ENCODE results near the gene BORCS8. TPM values are rescaled to one million over a fixed set of nuclear protein-coding genes. Genes with fewer than 3 reads are reported as not detected.

BORCS8 gene
- total RNA-seq, 4 donors from 2014 or later: 17.2 to 32.2 (median 22.1) TPM

DNA sequence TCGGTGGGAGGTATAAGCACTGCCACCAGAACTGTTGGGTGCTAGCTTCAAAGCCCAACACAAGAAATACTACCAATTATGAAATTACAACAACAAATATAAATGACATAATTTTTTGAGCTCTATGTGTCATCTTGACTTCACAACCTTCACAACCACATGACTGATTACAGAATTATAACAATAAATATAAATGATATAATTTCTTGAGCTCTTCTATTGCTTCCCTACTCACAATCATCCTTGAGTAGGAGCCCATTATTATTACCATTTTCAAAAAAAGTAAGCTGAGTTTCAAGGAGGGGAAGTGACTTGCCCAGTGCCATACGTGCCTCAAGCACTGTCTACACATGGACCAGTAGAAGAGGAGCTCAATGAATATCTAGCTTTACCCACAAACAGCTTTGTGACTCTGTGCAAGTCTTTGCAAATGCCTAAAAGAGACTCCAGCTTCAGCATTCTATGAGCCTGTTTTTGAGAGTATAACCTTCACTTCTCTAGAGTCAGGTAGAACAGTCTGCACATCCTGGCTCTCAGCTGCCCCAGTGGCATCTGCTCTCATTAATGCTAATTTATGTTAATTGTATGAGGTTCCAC, 42.4 kb upstream of the BORCS8 start:
- no peak for DNase-seq
- Histone ChIP-seq H3K4me3 (no peak overlapping the region), H3K27me3 (no peaks in the 10 kb centered on the region), H3K27ac (no peak overlapping the region), H3K36me3 (no peaks in the 10 kb centered on the region), H3K9me3 (peaks cover 0 to 21% (median 7%) of the 10 kb centered on the region in 4 donors), H3K4me1 (no peaks in the 10 kb centered on the region)
- no peak for TF ChIP-seq POLR2A (IDR thresholded peaks at IDR 0.05)
- TF ChIP-seq, protein P1, sequence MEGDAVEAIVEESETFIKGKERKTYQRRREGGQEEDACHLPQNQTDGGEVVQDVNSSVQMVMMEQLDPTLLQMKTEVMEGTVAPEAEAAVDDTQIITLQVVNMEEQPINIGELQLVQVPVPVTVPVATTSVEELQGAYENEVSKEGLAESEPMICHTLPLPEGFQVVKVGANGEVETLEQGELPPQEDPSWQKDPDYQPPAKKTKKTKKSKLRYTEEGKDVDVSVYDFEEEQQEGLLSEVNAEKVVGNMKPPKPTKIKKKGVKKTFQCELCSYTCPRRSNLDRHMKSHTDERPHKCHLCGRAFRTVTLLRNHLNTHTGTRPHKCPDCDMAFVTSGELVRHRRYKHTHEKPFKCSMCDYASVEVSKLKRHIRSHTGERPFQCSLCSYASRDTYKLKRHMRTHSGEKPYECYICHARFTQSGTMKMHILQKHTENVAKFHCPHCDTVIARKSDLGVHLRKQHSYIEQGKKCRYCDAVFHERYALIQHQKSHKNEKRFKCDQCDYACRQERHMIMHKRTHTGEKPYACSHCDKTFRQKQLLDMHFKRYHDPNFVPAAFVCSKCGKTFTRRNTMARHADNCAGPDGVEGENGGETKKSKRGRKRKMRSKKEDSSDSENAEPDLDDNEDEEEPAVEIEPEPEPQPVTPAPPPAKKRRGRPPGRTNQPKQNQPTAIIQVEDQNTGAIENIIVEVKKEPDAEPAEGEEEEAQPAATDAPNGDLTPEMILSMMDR (IDR thresholded peaks at IDR 0.05): no peak

DNA sequence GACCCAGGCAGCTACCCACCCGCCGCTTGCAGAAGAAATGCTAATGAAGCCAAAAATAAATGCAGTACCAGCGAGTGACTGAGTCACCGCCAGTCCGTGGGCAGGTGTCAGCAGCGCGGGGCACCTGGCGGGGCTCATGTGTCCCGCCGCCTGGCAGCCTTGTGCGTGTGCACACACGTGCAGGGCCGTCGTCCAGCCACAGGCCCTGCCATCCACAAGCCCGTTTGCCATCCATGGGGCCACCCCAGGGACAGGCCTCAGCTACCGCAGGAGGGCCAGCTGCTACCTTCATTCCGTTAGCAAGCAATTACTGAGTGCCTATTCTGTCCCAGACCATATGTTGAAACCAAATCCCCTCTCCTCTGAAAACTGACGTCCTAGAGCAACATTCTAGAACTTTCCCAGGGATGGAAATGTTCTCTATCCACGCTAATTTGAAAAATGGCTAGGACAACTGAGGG, 40.3 kb upstream of the BORCS8 start:
- no peak overlapping the region for H3K4me3 ChIP-seq
- H3K9me3 ChIP-seq: peaks cover 0 to 21% (median 7%) of the 10 kb centered on the region in 4 donors
- no peak for DNase-seq
- no peaks in the 10 kb centered on the region for H3K27me3 ChIP-seq
- TF ChIP-seq, protein P1 (IDR thresholded peaks at IDR 0.05): no peak
- TF ChIP-seq POLR2A (IDR thresholded peaks at IDR 0.05): no peak
- H3K36me3 ChIP-seq: no peaks in the 10 kb centered on the region
- H3K4me1 ChIP-seq: no peaks in the 10 kb centered on the region
- H3K27ac ChIP-seq: no peak overlapping the region

DNA sequence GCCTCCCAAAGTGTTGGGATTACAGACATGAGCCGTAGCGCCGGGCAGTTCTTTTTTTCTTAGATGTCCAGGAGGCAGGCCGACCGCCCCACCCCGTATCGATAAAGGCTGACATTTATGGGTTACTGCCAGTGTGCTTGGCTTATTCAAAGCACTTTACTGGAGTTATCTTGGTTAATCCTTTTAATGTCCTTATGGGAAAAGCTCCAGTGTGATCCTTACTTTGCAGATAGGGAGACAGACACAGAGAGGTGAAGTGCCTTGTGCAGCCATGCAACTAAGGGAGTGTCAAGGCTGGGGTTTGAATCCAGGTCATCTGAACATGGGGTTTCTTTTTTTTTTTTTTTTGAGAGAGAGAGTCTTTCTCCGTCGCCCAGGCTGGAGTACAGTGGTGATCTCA, 39.0 kb upstream of the BORCS8 start:
- DNase-seq: no peak
- Histone ChIP-seq H3K9me3 (peaks cover 0 to 21% (median 7%) of the 10 kb centered on the region in 4 donors), H3K27ac (no peak overlapping the region), H3K36me3 (no peaks in the 10 kb centered on the region), H3K27me3 (no peaks in the 10 kb centered on the region), H3K4me1 (no peaks in the 10 kb centered on the region), H3K4me3 (no peak overlapping the region)
- TF ChIP-seq POLR2A (IDR thresholded peaks at IDR 0.05): no peak
- TF ChIP-seq, protein P1 (IDR thresholded peaks at IDR 0.05): no peak

DNA sequence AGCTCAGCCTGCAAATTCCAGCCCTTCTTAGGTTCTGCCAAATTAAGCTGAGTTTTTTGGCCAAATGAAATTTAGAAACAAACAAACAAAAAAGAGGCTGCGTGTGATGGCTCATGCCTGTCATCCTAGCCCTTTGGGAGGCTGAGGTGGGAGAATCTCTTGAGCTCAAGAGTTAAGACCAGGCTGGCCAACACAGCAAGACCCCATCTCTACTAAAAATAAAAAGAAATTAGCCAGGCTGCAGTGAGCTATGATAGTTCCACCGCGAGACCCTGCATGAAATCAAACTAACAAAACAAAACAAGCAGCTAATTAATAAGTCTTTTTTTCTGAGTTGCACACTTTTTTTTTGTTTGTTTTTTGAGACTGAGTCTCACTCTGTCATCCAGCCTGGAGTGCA, 37.7 kb upstream of the BORCS8 start:
- H3K4me1 ChIP-seq: peaks cover 0 to 9% (median 4%) of the 10 kb centered on the region in 4 donors
- H3K27me3 ChIP-seq: no peaks in the 10 kb centered on the region
- no peaks in the 10 kb centered on the region for H3K36me3 ChIP-seq
- no peak for DNase-seq
- no peak overlapping the region for H3K4me3 ChIP-seq
- H3K27ac ChIP-seq: no peak overlapping the region
- TF ChIP-seq, protein P1 (IDR thresholded peaks at IDR 0.05): no peak
- TF ChIP-seq POLR2A (IDR thresholded peaks at IDR 0.05): no peak
- H3K9me3 ChIP-seq: peaks cover 0 to 11% (median 2%) of the 10 kb centered on the region in 4 donors

DNA sequence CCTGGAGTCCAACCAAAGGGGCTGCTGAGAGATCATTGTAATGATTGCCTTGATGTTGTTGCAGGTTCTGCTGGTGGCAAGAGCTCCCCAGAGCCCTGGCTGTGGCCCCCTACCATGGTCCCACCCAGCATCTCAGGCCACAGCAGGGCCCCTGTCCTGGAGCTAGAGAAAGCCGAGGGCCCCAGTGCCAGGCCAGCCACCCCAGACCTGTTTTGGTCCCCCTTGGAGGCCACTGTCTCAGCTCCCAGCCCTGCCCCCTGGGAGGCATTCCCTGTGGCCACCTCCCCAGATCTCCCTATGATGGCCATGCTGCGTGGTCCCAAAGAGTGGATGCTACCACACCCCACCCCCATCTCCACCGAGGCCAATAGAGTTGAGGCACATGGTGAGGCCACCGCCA, 35.3 kb upstream of the BORCS8 start:
- Histone ChIP-seq H3K4me1 (peaks cover 0 to 11% (median 5%) of the 10 kb centered on the region in 4 donors), H3K27ac (no peak overlapping the region), H3K9me3 (no peaks in the 10 kb centered on the region), H3K4me3 (no peak overlapping the region), H3K27me3 (no peaks in the 10 kb centered on the region), H3K36me3 (no peaks in the 10 kb centered on the region)
- DNase-seq: no peak
- no peak for TF ChIP-seq POLR2A (IDR thresholded peaks at IDR 0.05)
- TF ChIP-seq, protein P1 (IDR thresholded peaks at IDR 0.05): no peak

All from Peyer's patch (tissue), 4 donors.